GM19463 (cell line): ENCODE measurements around the gene GPD1.

Source experiments
- ATAC-seq: cut with Tn5 transposase; IDR thresholded peaks from one replicate; pipeline ENCODE4 v1.9.1; 2021; ENCODE audit warnings: mild to moderate bottlenecking, moderate library complexity; ENCODE audit not compliant: unreplicated experiment

The GPD1 gene

GRCh38 chr12:50103767-50104321 lies at the start of gene GPD1:
Gene GPD1 (plus strand): TSS chr12:50104008. CDS start chr12:50104051, 43 bp downstream.
- ATAC-seq, result no peak

- ATAC-seq, result peak; percentile 50
Measured at GRCh38 chr12:50055831-50056638, 47.8 kb upstream of the GPD1 start.

GRCh38 chr12:50056639-50056976 lies 47.2 kb upstream of the GPD1 start:
- no peak for ATAC-seq

GRCh38 chr12:50057000-50057841 lies 46.6 kb upstream of the GPD1 start, which contains the start of gene ASIC1:
Gene ASIC1 (plus strand): TSS chr12:50057596. CDS start chr12:50058767, 1,171 bp downstream.
- no peak for ATAC-seq

GRCh38 chr12:50057896-50058670 lies 45.7 kb upstream of the GPD1 start:
- no peak for ATAC-seq

- ATAC-seq, result no peak
Measured at GRCh38 chr12:50058743-50059312, 45.0 kb upstream of the GPD1 start.

- ATAC-seq, result no peak
Measured at GRCh38 chr12:50059440-50060119, 44.2 kb upstream of the GPD1 start.

GRCh38 chr12:50060120-50060468 lies 43.7 kb upstream of the GPD1 start:
- no peak for ATAC-seq

GRCh38 chr12:50061171-50061570 lies 42.6 kb upstream of the GPD1 start:
- no peak for ATAC-seq

GRCh38 chr12:50061946-50062686 lies 41.7 kb upstream of the GPD1 start:
- ATAC-seq, result no peak

- ATAC-seq, result no peak
Measured at GRCh38 chr12:50062728-50063460, 40.9 kb upstream of the GPD1 start.

GRCh38 chr12:50065726-50066310 lies 38.0 kb upstream of the GPD1 start:
- no peak for ATAC-seq

GRCh38 chr12:50066402-50066801 lies 37.4 kb upstream of the GPD1 start:
- no peak for ATAC-seq

GRCh38 chr12:50069069-50069468 lies 34.7 kb upstream of the GPD1 start:
- no peak for ATAC-seq

GRCh38 chr12:50069539-50069938 lies 34.3 kb upstream of the GPD1 start:
- no peak for ATAC-seq

GRCh38 chr12:50070314-50071060 lies 33.3 kb upstream of the GPD1 start:
- ATAC-seq, result no peak

- ATAC-seq, result no peak
Measured at GRCh38 chr12:50072198-50072907, 31.5 kb upstream of the GPD1 start.
